ENCODE measurements around the gene FGFBP3.
A peak's percentile ranks its signal among the peaks of the same experiment; 100 is the strongest.
"Not testable (repeated sequence)": the region's sequence is repeated elsewhere in the genome, so short reads cannot be mapped to it uniquely, and the experiment has no call there.

The FGFBP3 gene

DNA sequence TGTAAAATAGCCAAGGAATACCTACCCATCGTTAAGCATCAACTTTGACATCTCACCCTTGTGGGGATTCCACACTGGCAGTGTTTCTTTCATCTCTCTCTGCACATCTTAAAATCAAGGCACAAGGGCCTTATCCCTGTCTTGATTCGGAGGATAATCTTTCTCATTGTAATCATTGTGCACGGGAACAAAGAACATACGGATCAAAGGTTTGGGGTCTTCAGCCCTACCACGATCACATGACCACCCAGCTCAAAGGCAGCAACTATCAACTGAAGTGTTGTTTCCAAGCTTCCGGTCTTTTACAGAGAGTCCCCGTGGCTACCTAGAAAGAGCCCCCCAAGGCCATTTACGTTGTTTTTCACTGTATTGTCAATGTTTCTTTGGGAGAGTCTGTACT lies 11.9 kb downstream of the FGFBP3 start:
- no peak for DNase-seq

DNA sequence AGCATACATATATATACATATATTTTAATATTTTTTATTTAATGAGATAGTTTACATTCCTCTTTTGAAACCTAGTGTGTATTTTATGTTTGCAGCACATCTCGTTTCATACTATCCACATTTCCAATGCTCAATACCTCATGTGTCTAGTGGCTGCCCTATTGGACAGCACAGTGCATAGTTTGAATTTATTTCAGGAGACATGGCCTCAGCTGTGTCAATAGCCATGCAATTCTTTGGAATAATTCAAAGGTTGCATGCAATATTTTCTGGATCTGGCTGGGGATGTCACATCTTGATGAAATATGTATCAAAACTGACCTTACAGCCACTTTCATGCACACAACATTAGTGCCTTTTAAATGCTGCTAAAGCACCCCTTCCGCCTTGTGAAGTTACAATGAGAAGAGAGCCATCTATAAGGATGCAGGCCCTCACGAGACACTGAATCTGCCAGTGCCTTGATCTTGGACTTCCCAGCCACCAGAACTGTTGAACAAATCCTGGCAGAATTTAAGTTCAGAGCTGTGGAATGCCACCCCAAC lies 13.0 kb downstream of the FGFBP3 start:
- no peak for DNase-seq

DNA sequence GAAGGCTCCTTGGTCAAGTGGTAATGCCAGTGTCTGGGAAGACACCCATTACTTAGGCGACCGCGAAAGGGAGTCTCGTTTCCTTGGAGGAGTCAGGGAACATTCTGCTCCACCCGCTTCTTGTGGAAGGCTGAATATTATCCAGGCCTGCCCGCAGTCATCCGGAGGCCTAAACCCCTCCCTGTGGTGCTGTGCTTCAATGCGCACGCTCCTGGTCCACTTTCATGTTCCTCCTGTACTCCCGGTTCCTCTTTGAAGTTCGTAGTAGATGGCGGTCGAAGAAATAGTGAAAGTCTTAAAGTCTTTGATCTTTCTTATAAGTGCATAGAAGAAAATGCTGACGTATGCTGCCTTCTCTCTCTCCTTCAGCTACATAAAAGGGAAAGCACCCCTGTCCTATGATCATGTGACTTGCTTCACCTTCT lies 15.0 kb downstream of the FGFBP3 start:
- DNase-seq: not testable (repeated sequence)

DNA sequence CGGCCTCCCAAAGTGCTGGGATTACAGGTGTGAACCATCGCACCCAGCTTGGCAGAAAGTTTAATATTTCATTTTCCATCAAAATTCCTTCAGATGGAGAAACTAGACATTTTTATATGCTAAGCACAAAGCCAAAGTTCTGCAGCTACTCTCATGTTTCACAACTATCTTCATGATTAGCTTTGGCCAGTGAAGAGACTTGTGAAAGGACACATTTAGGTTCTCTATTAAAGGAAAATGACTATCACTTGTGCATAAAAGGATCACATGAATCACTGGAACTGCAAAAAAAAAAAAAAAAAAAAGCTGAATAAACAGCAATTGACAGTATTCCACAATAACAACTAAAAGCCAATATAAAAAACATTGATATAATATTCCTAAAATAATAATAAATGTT lies 16.2 kb downstream of the FGFBP3 start:
- no peak for DNase-seq

DNA sequence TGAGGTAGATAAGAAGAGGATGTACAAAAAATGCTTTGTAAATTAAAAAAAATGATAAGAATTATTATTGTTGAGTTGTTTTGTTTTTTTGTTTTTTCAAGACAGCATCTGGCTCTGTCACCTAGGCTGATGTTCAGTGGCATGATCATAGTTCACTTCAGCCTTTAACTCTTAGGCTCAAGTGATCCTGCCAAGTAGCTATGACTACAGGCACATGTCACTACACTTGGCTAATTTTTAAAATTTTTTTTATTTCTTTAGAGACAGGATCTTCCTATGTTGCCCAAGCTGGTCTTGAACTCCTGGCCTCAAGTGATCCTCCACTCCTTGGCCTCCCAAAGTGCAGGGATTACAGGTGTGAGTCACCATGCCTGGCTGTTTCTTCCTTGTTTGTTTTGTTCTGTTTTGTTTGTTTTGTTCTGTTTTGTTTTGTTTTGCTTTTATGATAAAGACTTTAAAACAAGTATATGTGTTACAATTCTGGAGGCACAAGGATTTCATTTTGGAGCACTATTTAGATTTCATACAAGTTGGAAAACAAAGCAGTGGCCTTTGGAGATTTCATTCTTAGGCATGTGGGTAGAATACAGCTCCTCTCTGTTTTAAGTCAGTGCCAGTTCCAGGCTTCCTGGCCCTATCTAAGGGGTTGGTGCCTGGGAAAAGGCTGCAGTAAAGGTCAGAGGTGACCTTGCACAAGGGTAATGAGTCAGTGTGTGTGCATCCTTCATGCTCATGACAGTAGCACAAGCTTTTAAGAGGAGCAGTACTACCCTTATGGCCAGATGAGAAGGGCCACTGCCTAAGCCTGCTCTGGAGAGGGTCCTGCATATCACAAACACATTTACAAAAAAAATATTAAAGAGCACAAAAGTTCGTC lies 17.9 kb downstream of the FGFBP3 start:
- no peak for DNase-seq

DNA sequence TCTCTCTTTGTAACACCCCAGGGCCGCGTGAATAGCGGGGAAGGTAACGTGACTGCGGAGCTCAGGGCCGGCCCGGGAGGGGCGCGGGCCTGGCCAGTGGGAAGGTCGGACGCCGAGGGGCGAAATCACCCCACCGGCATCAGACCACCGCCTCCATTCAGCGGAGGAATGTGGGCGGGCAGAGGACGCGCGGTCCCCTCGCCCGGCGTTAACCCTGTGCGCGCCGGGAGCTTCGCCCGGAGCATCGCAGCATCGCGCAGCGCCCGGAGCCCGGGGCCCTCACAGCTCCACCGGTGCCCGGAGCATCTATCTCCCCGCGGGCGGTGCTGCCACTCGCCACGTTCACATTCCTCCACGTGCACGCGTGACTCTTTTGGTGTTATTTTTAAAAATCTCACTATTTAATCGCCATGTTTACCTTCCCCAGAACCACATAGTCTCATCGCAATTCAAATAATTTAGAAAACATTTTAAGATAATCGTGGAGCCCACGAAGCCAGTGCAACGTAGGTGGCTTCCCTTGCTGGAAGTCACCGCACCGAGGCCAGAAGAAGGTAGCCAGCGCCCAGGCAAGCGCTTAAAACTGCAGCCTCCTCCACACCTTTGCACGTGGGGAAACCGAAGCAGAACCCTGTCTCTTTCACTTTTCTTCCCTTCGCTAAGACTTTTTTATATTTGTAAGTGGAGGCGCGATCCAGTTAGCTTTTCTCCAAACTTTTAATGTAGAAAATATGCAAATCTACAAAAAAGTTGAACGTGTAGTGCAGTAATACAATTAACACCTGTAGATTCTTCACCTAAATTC lies 21.8 kb downstream of the FGFBP3 start:
- peak in 1 of 2 donors; percentile 17 for DNase-seq

DNA sequence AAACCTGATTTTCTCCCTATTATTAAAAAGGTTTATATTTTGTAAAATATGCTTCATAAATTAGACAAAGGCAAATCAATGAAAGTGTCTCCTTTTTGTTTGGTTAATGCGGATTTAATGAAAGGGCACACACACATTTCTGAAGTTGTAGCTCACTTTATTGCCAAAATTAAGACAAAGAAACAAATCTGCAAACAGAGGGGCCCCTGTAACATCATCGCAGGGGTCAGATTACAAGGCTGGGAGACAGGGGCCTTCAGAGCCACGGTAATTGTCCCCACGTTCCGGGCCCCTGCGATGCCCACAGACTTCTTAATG lies 22.4 kb downstream of the FGFBP3 start:
- DNase-seq: no peak

DNA sequence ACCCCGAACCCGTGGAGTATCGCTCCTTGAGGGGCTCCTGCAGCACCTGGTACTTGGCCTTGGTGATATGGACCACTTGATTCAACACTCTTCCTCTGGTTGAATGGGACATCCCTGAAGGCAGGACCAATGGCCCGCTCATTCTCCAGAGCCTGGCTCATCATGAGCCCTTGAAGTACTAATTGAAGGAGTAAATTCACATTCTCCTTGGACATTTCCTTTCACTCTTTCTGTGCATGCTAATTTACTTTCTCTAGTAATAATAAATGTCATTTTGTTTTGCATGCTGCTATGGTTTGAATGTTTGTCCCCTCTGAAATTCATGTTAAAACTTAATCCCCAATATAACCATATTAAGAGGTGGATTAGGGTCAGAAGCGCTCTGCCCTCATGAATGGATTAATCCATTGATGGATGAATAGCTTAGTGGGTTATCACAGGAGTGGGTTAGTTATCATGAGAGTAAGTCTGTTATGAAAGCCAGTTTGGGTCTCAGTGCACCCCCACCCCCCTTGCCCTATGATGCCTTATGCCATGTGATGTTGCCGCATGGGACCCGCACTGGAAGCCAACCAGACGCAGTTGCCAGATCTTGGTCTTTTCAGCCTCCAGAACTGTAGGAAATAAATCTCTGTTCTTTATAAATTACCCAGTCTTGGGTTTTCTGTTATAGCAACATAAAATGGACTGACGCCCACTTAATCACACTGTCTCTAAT lies 23.8 kb downstream of the FGFBP3 start:
- DNase-seq: no peak

DNA sequence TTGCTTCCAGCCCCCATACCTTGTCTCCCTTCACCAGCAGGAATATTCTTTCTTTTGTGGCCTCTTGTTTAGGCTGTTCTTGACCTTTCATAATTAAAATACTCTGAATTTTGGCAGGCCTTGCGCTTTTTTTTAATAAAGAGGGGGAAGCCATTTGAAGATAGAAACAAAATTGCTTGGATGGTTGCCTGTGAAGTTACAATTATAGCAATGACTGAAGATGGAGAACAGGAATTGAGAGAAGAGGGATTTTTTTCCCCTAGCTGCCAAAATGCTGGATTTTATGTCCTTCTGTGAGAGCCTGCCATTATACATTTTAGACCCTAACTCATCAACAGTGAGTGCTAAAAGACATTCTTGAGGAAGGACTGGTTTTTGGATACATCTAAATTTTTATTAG lies 24.8 kb downstream of the FGFBP3 start:
- DNase-seq: no peak

DNA sequence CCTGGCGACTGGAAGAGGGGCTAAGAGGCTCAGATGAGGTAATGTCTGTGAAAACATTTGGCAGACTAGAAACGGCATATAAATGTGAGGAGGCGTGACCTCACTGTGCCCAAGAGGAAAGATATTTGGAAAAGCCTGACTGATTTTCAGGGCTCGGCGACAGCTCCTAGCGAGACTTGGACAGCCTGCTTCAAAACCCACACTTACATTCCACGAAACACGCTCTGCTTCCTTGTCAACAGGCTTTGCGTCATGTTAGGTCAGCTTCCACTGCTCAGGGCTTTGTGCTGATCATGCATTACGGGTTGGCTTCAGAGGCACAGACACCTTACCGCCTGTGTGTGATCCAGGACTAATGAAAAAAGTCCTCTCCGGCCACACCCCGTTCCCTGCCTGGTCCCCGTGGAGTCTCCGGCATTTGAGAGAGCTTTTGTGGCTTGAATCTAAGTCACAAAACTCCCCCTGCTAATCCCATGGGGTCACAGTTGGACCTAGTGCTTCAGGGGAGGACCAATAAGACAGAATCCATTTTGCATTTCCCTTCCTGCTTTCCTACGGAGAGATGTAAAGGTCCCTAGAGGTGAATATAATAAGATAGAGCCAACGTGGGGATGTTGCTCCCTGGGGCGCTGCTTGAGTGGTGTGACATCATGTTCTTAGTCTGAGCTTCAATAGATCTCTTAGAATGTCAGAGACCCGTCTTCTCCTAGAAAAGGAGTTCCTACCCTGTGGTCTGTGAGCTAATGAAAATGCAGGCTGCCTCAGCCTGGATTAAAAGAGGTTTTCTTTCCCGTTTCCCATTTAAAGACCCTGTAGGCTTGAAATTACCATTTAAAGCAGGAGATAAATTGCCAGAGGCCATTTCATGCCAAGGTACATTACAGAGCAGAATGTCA lies 25.5 kb downstream of the FGFBP3 start:
- DNase-seq: no peak

DNA sequence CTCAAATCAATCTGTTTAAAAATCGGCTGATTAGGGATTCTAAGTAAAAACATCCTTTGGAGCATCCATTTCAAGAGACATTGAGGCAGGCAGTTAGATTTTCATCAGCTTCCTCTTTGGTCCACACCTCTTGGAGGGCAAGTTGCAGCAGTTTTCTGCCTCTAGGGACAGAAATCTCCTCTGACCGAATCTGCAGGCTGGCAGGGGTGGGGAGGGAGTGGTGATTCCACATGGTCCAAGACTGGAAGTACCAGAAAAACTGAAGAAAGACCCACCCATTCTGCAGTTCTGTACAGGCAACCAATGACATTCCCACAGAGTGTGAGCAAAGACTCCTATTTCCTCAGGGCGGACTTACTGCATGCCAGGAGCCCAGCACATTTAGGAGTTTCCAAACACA lies 29.0 kb downstream of the FGFBP3 start:
- DNase-seq: no peak

DNA sequence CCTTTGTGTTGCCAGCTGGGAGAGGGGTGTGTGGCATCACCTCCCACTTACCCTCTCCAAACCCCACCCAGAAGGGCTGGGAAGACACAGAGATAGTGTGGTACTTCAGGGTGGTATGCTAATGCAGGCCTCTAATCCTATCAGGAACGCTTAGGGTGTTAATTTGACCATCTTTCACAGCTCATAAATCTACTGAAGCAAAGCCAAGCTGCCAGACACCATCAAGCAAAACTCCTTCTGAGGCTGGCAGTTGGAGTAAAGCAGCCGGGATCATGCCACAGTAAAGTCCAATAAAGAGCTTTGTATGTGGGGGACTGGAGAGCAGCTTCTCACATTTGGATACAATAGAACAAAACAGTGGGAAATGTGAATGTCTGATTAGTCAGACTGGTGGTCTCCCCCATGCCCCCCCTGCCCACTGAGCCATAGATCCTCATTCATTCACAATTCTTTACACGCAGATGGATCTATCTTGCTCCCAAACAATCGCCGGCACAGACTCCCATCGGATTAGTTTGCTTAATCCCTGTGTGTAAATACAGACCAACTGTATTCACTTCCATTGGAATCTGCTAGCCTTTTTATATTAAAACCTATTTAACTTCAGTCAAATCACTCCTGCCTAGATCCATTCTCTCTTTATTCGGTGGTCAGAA lies 29.6 kb downstream of the FGFBP3 start:
- DNase-seq: no peak

DNA sequence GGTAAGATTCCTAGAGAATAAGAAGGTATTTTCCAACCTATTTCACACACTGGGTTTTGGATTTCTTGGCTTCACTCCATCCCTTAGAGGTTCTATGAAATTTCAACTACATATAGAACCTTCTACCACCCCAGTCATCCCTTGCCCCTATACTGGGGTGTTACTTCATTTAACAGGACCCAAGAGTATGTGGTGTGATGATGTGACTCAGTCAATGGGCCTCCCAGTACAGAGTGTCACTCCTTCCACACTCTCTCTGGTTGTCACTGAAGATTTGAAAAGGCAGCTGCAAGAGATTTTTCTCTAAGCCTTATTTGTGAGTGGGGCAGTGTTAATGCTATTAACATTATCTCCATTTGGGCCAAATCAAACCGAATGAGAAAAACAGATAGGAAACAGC lies 33.5 kb downstream of the FGFBP3 start:
- no peak for DNase-seq

DNA sequence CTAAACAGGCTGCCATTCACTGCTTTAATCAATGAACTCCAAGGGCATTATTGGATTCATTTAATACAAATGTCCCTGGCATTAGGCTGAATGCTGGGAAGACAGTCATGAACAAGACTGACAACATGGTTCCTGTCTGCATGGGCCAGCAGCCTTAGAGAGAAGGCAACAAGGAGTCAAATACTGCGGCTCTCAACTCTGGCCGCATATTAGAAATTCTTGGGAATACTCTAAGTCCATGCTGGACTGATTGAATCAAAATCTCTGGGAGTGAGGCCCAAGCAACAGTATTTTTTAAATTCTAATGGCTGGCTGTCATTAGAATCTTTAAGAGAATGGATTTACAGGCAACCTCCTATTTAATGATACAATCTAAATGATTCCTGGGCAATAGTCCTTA lies 34.1 kb downstream of the FGFBP3 start:
- no peak for DNase-seq

DNA sequence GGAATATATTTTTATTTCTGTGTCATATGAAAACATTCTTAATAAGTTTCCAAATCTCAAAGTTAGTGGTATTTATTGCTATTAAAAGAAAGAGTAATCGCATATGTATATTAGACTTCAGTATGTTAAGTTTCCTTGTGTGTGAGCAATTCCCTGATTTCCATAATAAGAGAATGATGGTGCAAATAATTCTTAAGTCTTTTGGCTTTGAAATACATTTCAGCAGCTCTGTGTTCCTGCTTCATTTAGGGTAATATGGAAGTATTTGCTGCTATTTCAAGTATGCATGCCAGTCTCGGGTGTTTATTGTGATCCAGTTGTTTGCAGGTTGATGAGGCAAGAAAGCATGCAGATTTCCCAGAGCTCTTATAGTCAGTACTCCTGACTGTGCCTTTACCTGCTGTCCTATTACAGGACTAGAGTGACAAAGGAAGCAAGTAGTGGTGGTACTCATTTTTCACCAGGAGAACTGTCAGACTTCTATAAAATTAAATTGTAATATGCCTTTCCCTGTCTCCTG lies 43.7 kb downstream of the FGFBP3 start:
- DNase-seq: no peak

DNA sequence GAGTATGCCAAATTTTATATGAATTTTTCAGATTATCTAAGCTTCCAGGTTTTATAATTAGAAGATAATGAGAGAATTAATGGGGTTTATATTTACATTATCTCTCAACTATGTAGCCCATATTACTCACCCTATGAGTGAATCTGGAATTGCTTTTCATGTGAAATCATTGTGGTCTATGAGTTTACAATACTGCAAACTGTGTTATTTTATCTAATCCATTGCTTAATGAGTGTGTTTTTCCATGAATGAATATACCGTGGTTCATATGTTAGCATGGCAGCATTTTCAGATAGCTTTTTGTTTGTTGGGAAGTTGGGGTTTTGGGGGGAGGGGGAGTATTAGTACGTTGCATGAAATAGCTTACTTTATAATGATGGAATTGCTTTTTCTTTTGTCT lies 44.5 kb downstream of the FGFBP3 start:
- no peak for DNase-seq

DNA sequence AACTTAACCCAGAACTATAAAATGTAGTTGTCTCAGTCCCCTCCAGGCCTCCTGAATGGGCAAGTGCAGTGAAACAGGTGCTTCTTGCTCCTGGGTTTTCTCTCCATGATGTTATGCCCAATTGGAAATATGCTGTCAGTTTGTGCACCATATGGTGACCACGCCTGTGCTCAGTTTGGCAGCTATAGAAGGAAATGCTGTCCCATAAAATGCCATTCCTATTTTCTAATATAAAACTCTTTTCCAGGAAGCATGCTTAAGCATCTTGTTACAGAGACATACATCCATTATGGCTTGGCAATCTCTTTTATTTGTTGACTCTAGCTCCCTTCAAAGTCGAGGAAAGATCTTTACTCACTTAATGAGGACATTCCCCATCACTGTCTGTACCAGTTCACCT lies 45.2 kb downstream of the FGFBP3 start:
- DNase-seq: no peak

DNA sequence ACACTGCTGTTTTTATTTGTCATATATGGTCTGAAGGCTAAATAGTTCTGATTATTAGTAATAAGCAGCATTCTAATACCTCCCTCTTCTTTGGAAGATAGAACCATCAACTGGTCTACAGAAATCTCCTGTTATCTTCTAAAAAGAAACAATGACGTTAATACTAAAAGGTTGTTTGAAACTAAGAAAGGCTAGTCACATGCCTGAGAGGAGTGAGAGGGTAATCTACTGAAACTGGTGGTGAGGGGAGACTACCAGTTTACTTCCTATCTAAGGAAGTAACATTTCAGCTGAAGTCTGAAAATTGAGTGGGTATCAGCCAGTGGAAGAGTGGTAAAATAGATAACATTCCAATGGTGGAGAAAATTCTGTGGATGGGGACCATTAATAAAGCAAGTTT lies 48.4 kb downstream of the FGFBP3 start:
- DNase-seq: no peak

DNA sequence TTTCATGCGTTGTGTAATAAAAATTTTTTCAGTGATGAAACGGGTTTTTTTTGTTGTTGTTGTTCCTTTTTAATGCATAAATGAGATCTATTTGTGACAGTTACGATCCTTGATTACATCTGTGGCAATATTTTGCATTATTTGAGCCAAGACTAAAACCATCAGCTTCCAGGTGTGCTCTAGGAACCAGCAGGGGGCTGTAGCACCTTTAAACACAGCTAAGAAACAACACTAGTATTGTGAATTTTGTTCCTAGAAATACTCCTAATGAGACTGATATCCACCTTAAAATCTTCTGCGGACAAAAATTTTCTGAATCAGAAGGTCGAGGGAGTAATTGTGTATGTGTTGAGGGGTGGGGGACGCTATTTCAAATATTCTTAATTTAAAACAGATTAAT lies 52.6 kb downstream of the FGFBP3 start:
- DNase-seq: no peak
